ENCODE measurements around the gene CCND2.

The CCND2 gene

GRCh38 chr12:4256043-4256826 is 17.3 kb upstream of the CCND2 start:
- in situ Hi-C loops (cut with MboI; ENCODE audit: low sequenced_read_pairs): no loop called here

- in situ Hi-C loops (cut with MboI; ENCODE audit: low sequenced_read_pairs): no loop called here
These were observed 16.1 kb upstream of the CCND2 start for GRCh38 chr12:4257442-4257841.

- in situ Hi-C loops (cut with MboI; ENCODE audit: low sequenced_read_pairs): no loop called here
These were observed 14.5 kb upstream of the CCND2 start for GRCh38 chr12:4259099-4259498.

GRCh38 chr12:4261655-4262054 is 11.9 kb upstream of the CCND2 start:
- in situ Hi-C loops (cut with MboI; ENCODE audit: low sequenced_read_pairs): no loop called here

- in situ Hi-C loops (cut with MboI; ENCODE audit: low sequenced_read_pairs): no loop called here
These were observed 8.3 kb upstream of the CCND2 start for GRCh38 chr12:4265280-4265679.

- in situ Hi-C loops (cut with MboI; ENCODE audit: low sequenced_read_pairs): no loop called here
These were observed 6.6 kb upstream of the CCND2 start for GRCh38 chr12:4266990-4267389.

- in situ Hi-C loops (cut with MboI; ENCODE audit: low sequenced_read_pairs): no loop called here
These were observed 5.7 kb upstream of the CCND2 start for GRCh38 chr12:4267704-4268328.

GRCh38 chr12:4268329-4269181 is 5.0 kb upstream of the CCND2 start:
- in situ Hi-C loops (cut with MboI; ENCODE audit: low sequenced_read_pairs): no loop called here

- in situ Hi-C loops (cut with MboI; ENCODE audit: low sequenced_read_pairs): no loop called here
These were observed 4.1 kb upstream of the CCND2 start for GRCh38 chr12:4269279-4269991.

- in situ Hi-C loops (cut with MboI; ENCODE audit: low sequenced_read_pairs): no loop called here
These were observed 3.3 kb upstream of the CCND2 start for GRCh38 chr12:4270016-4270830.

- in situ Hi-C loops (cut with MboI; ENCODE audit: low sequenced_read_pairs): no loop called here
These were observed 2.5 kb upstream of the CCND2 start for GRCh38 chr12:4270831-4271716.

GRCh38 chr12:4271717-4272423 is 1.7 kb upstream of the CCND2 start:
- in situ Hi-C loops (cut with MboI; ENCODE audit: low sequenced_read_pairs): no loop called here

- in situ Hi-C loops (cut with MboI; ENCODE audit: low sequenced_read_pairs): no loop called here
These were observed 914 bp upstream of the CCND2 start for GRCh38 chr12:4272424-4273272.

- in situ Hi-C loops (cut with MboI; ENCODE audit: low sequenced_read_pairs): no loop called here
These were observed 300 bp upstream of the CCND2 start for GRCh38 chr12:4273273-4273651.

- in situ Hi-C loops (cut with MboI; ENCODE audit: low sequenced_read_pairs): no loop called here
These were observed 944 bp downstream of the CCND2 start for GRCh38 chr12:4274396-4275015.

- in situ Hi-C loops (cut with MboI; ENCODE audit: low sequenced_read_pairs): no loop called here
These were observed 1.7 kb downstream of the CCND2 start for GRCh38 chr12:4275016-4275869.
